ENCODE measurements around the gene GGACT.

Gene GGACT

GRCh38 chr13:100485265-100485664 is 103.3 kb downstream of the GGACT start:
- H3K36me3 ChIP-seq (ENCODE audit: control insufficient read depth in 2 of 2, insufficient read depth in 1 of 2, low read length in 2 of 2), result no peaks in the 10 kb centered on the region
- ChIA-PET POLR2A (no interaction called here), CTCF (no interaction called here)
- no peak for TF ChIP-seq YY1 (tag by site-specific recombination; IDR thresholded peaks at IDR 0.05)
- no peak for TF ChIP-seq ZBTB6 (tag by site-specific recombination; IDR thresholded peaks at IDR 0.05)
- TF ChIP-seq ZNF266 (tag by site-specific recombination; IDR thresholded peaks at IDR 0.05; ENCODE audit: low read depth), result no peak
- TF ChIP-seq ZNF501 (tag by site-specific recombination; IDR thresholded peaks at IDR 0.05), result no peak
- TF ChIP-seq, protein P1, sequence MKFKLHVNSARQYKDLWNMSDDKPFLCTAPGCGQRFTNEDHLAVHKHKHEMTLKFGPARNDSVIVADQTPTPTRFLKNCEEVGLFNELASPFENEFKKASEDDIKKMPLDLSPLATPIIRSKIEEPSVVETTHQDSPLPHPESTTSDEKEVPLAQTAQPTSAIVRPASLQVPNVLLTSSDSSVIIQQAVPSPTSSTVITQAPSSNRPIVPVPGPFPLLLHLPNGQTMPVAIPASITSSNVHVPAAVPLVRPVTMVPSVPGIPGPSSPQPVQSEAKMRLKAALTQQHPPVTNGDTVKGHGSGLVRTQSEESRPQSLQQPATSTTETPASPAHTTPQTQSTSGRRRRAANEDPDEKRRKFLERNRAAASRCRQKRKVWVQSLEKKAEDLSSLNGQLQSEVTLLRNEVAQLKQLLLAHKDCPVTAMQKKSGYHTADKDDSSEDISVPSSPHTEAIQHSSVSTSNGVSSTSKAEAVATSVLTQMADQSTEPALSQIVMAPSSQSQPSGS (tag by site-specific recombination; IDR thresholded peaks at IDR 0.05; ENCODE audit: low read depth), result no peak
- TF ChIP-seq ZNF529 (tag by site-specific recombination; IDR thresholded peaks at IDR 0.05; ENCODE audit: insufficient replicate concordance), result no peak
- TF ChIP-seq SP7 (tag by site-specific recombination; IDR thresholded peaks at IDR 0.05), result no peak
- no peak for TF ChIP-seq ZNF18 (tag by site-specific recombination; IDR thresholded peaks at IDR 0.05)
- no peak for TF ChIP-seq ZNF341 (tag by site-specific recombination; IDR thresholded peaks at IDR 0.05; ENCODE audit: low read depth)
- no peak for TF ChIP-seq ZNF146 (tag by site-specific recombination; IDR thresholded peaks at IDR 0.05)
- no peak for TF ChIP-seq ZNF843 (tag by site-specific recombination; IDR thresholded peaks at IDR 0.05)
- H3K27ac ChIP-seq (ENCODE audit: extremely low read depth, low read depth, low read length), result no peak overlapping the region
- H3K4me1 ChIP-seq (ENCODE audit: control insufficient read depth, insufficient read depth, low read length), result peaks cover 2% of the 10 kb centered on the region; the same call in 1 of the 2 replicates
- H3K4me3 ChIP-seq (ENCODE audit: low read depth, low read length), result no peak overlapping the region
- no peaks in the 10 kb centered on the region for H3K9me3 ChIP-seq (ENCODE audit: control insufficient read depth, insufficient read depth, low read depth, low read length)

DNA sequence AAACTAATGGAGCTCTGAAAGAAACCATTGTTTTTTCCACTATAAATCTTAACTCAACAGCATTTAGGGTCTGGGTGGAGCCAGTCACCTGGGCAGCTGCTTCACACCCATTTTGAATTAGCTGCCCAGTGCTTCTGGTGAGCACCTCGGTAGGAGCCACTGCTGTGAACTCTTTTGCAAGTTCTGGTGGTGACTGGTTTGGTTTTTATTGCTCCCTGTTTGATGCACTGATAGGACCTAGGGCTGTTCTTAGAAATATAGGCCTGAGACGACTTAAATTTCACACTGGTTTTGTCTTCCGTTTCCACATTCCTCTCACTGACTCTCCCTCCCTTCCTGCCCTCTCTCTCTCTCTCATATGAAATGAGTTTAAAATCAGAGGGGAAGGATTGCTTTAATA is 103.9 kb downstream of the GGACT start:
- ChIA-PET CTCF (no interaction called here), POLR2A (no interaction called here)
- H3K27ac ChIP-seq (ENCODE audit: extremely low read depth, low read depth, low read length), result no peak overlapping the region
- no peak overlapping the region for H3K4me3 ChIP-seq (ENCODE audit: low read depth, low read length)
- H3K4me1 ChIP-seq (ENCODE audit: control insufficient read depth, insufficient read depth, low read length), result no peaks in the 10 kb centered on the region
- H3K36me3 ChIP-seq (ENCODE audit: control insufficient read depth in 2 of 2, insufficient read depth in 1 of 2, low read length in 2 of 2), result no peaks in the 10 kb centered on the region
- no peaks in the 10 kb centered on the region for H3K9me3 ChIP-seq (ENCODE audit: control insufficient read depth, insufficient read depth, low read depth, low read length)
- TF ChIP-seq ZIC2 (tag by site-specific recombination; IDR thresholded peaks at IDR 0.05), result peak; percentile 25; the same call in 1 of the 2 replicates
- peak; percentile 47; the same call in 1 of the 2 replicates for TF ChIP-seq ZNF18 (tag by site-specific recombination; IDR thresholded peaks at IDR 0.05)
- TF ChIP-seq SCRT2 (tag by site-specific recombination; IDR thresholded peaks at IDR 0.05), result no peak

GRCh38 chr13:100483841-100484381 is 104.7 kb downstream of the GGACT start:
- POLR2A ChIA-PET, result no interaction called here
- H3K4me1 ChIP-seq (ENCODE audit: control insufficient read depth, insufficient read depth, low read length), result no peaks in the 10 kb centered on the region
- TF ChIP-seq ELK4 (IDR thresholded peaks at IDR 0.05; ENCODE audit: borderline replicate concordance, low read depth, low read length) (no peak), SCRT1 (tag by site-specific recombination; IDR thresholded peaks at IDR 0.05; ENCODE audit: borderline replicate concordance) (no peak), ZNF544 (tag by site-specific recombination; IDR thresholded peaks at IDR 0.05) (no peak), ZNF610 (tag by site-specific recombination; IDR thresholded peaks at IDR 0.05; ENCODE audit: borderline replicate concordance) (no peak), ZNF37A (tag by site-specific recombination; IDR thresholded peaks at IDR 0.05) (no peak), ZNF302 (tag by site-specific recombination; IDR thresholded peaks at IDR 0.05; ENCODE audit: low read depth) (no peak), ZNF623 (tag by site-specific recombination; IDR thresholded peaks at IDR 0.05) (no peak), ZNF18 (tag by site-specific recombination; IDR thresholded peaks at IDR 0.05) (no peak), TCF7L2 (IDR thresholded peaks at IDR 0.05; ENCODE audit: borderline replicate concordance, low read depth, low read length) (no peak), ZNF707 (tag by site-specific recombination; IDR thresholded peaks at IDR 0.05) (no peak), ZNF114 (tag by site-specific recombination; IDR thresholded peaks at IDR 0.05) (no peak), ZNF571 (tag by site-specific recombination; IDR thresholded peaks at IDR 0.05) (no peak)

More at GRCh38 chr13:100483841-100484381, 104.7 kb downstream of the GGACT start:
- CTCF ChIA-PET, result interaction anchor here (0.6 to 1.4 kb wide), 2 partner anchors 31 to 90 kb away, joined by 4 read pairs; no protein-coding TSS in a partner anchor
- H3K4me3 ChIP-seq (ENCODE audit: low read depth, low read length), result no peak overlapping the region
- no peaks in the 10 kb centered on the region for H3K36me3 ChIP-seq (ENCODE audit: control insufficient read depth in 2 of 2, insufficient read depth in 1 of 2, low read length in 2 of 2)
- H3K9me3 ChIP-seq (ENCODE audit: control insufficient read depth, insufficient read depth, low read depth, low read length), result no peaks in the 10 kb centered on the region
- no peak overlapping the region for H3K27ac ChIP-seq (ENCODE audit: extremely low read depth, low read depth, low read length)
